NCI-H1436 treated with DMSO at 0.1 percent for 48 hours (cell line): ENCODE data around the gene GSTT4.
"Not testable (repeated sequence)": the region's sequence is repeated elsewhere in the genome, so short reads cannot be mapped to it uniquely, and the experiment has no call there.

Experiments used
- DNase-seq: peaks from one replicate; lab custom pipeline; 2025; lab: John Stamatoyannopoulos, UW

Gene GSTT4

GRCh38 chr22:24024354-24024753, 19.1 kb upstream of the GSTT4 start:
- DNase-seq, result no peak

GRCh38 chr22:24023204-24023789, 18.0 kb upstream of the GSTT4 start:
- no peak for DNase-seq

GRCh38 chr22:24021304-24021703, 16.1 kb upstream of the GSTT4 start:
- no peak for DNase-seq

- no peak for DNase-seq
Observed at GRCh38 chr22:24016156-24016555, 10.9 kb upstream of the GSTT4 start.

GRCh38 chr22:24011735-24012068, 6.4 kb upstream of the GSTT4 start:
- no peak for DNase-seq

GRCh38 chr22:24010018-24010391, 4.8 kb upstream of the GSTT4 start:
- DNase-seq, result no peak

- no peak for DNase-seq
Observed at GRCh38 chr22:24009227-24010017, 4.2 kb upstream of the GSTT4 start.

GRCh38 chr22:24008381-24009226, 3.4 kb upstream of the GSTT4 start:
- no peak for DNase-seq

GRCh38 chr22:24008022-24008283, 2.7 kb upstream of the GSTT4 start:
- no peak for DNase-seq

- no peak for DNase-seq
Observed at GRCh38 chr22:24007253-24008021, 2.2 kb upstream of the GSTT4 start.

- DNase-seq, result no peak
Observed at GRCh38 chr22:24006914-24007214, 1.6 kb upstream of the GSTT4 start.

GRCh38 chr22:24006207-24006913, 1.1 kb upstream of the GSTT4 start:
- DNase-seq, result no peak

- no peak for DNase-seq
Observed at GRCh38 chr22:24003887-24004286, 1.4 kb downstream of the GSTT4 start.

GRCh38 chr22:24002851-24003250, 2.4 kb downstream of the GSTT4 start:
- no peak for DNase-seq

- DNase-seq, result no peak
Observed at GRCh38 chr22:24002272-24002671, 3.0 kb downstream of the GSTT4 start.

GRCh38 chr22:24001314-24001713, 3.9 kb downstream of the GSTT4 start:
- DNase-seq, result no peak

- DNase-seq, result not testable (repeated sequence)
Observed at GRCh38 chr22:23999779-24000178, 5.5 kb downstream of the GSTT4 start.

- no peak for DNase-seq
Observed at GRCh38 chr22:23997092-23997491, 8.2 kb downstream of the GSTT4 start.

- not testable (repeated sequence) for DNase-seq
Observed at GRCh38 chr22:23993581-23994177, 11.6 kb downstream of the GSTT4 start.

- DNase-seq, result not testable (repeated sequence)
Observed at GRCh38 chr22:23993080-23993479, 12.2 kb downstream of the GSTT4 start.

GRCh38 chr22:23989583-23990244, 15.5 kb downstream of the GSTT4 start:
- not testable (repeated sequence) for DNase-seq
